HepG2 (cell line): ENCODE data around the gene CBX6. TPM values are rescaled to one million over a fixed set of nuclear protein-coding genes. Genes with fewer than 3 reads are reported as not detected.
A peak's percentile ranks its signal among the peaks of the same experiment; 100 is the strongest.

ENCODE experiments used
- ATAC-seq: fragments of 200-7000 bp; cut with Tn5 transposase; 3 replicates; pipeline ENCODE4 v1.9.1; 2020; ENCODE audit warnings: mild to moderate bottlenecking, moderate library complexity
- BruUV-seq: library from RNA; stranded (reverse); fragments of 400-500 nt; replicated peaks from 2 replicates; lab custom pipeline; 2021; lab: Mats Ljungman, UMichigan
- CTCF ChIA-PET: fragments of 300-600 bp; formaldehyde crosslinking; extraction: SDS; loops from one replicate; lab custom pipeline; 2021; ENCODE audit warnings: low total read pairs, inconsistent platforms, low intra/inter-chr PET ratio; lab: Yijun Ruan, JAX
- POLR2A ChIA-PET: fragments of 350-600 bp; sonication (Branson Sonifier 250); formaldehyde crosslinking; loops from one replicate; lab custom pipeline; 2020; ENCODE audit warnings: antibody characterized with exemption, inconsistent platforms; lab: Yijun Ruan, JAX
- DNase-seq: peaks from one replicate; pipeline ENCODE4 v3.0.0-alpha.2; 2015; ENCODE audit warnings: low spot score
- FAIRE-seq: peaks from 3 replicates; lab custom pipeline; 2011; peaks lifted over from hg19 to GRCh38; lab: Jason Lieb, UNC
- H2AFZ ChIP-seq: one replicate; pipeline ENCODE4 v1.6.1; 2011; ENCODE audit warnings: low read length, inconsistent platforms
- H3K27ac ChIP-seq: fragments of 300-600 bp; 3 replicates; pipeline ENCODE4 v1.8.0; 2011; ENCODE audit warnings: mixed run types, mild to moderate bottlenecking, mixed read lengths, low read length, inconsistent platforms; ENCODE audit not compliant: insufficient read depth; ENCODE audit errors: extremely low read length
- H3K27me3 ChIP-seq, 2 experiments: fragments of 200-600 bp in 1 of 2; 2 replicates in 1 of 2; 3 replicates in 1 of 2; pipeline versions ENCODE4 v1.6.0 to v1.8.0; 2011; ENCODE audit warnings: low read length in 2 of 2, mild to moderate bottlenecking in 2 of 2, moderate library complexity in 2 of 2, inconsistent platforms in 1 of 2; ENCODE audit not compliant: insufficient read depth in 2 of 2, control insufficient read depth in 1 of 2
- H3K36me3 ChIP-seq, 2 experiments: fragments of 200-600 bp in 1 of 2; replicated peaks in 1 of 2; 2 replicates in 1 of 2; 3 replicates in 1 of 2; pipeline versions ENCODE4 v1.5.1 to v1.8.0; 2011; ENCODE audit warnings: low read length in 2 of 2, inconsistent platforms in 1 of 2; ENCODE audit not compliant: insufficient read depth in 2 of 2, control insufficient read depth in 1 of 2
- H3K4me1 ChIP-seq: 2 replicates; pipeline ENCODE4 v1.5.1; 2012; ENCODE audit warnings: low read length, inconsistent platforms; ENCODE audit not compliant: insufficient read depth
- H3K4me2 ChIP-seq: 2 replicates; pipeline ENCODE4 v1.6.0; 2011; ENCODE audit warnings: low read depth, low read length, inconsistent platforms
- H3K4me3 ChIP-seq, 3 experiments: fragments of 200-600 bp in 1 of 3; sonication (generic), shearing (Covaris generic) in 1 of 3; replicated peaks in 1 of 3; 2 replicates each; pipeline ENCODE4 v1.5.1; 2011 to 2016; ENCODE audit warnings: low read length in 3 of 3, inconsistent platforms in 2 of 3, low read depth in 2 of 3, mild to moderate bottlenecking in 2 of 3, control low read depth in 1 of 3, mixed read lengths in 1 of 3; ENCODE audit not compliant: insufficient read depth in 1 of 3
- H3K79me2 ChIP-seq: one replicate; pipeline ENCODE4 v1.6.1; 2011; ENCODE audit warnings: low read length, inconsistent platforms; ENCODE audit not compliant: insufficient read depth
- H3K9ac ChIP-seq: 2 replicates; pipeline ENCODE4 v1.6.0; 2011; ENCODE audit warnings: mild to moderate bottlenecking, low read depth, low read length, inconsistent platforms; ENCODE audit not compliant: insufficient read depth
- H3K9me3 ChIP-seq: 2 replicates; pipeline ENCODE4 v1.5.1; 2012; ENCODE audit warnings: mild to moderate bottlenecking, low read length
- H4K20me1 ChIP-seq: 2 replicates; pipeline ENCODE4 v1.6.0; 2011; ENCODE audit warnings: inconsistent platforms, mild to moderate bottlenecking, low read length, moderate library complexity; ENCODE audit not compliant: insufficient read depth
- AKAP8 ChIP-seq: sonication (generic); formaldehyde crosslinking; IDR thresholded peaks from 2 replicates; pipeline ENCODE4 v1.5.1; 2020; ENCODE audit warnings: mild to moderate bottlenecking, missing genetic modification reagents
- BRCA1 ChIP-seq: sonication (generic); formaldehyde crosslinking; IDR thresholded peaks from 2 replicates; pipeline ENCODE4 v1.4.0; 2020; ENCODE audit warnings: missing genetic modification reagents
- CCDC6 ChIP-seq: sonication (generic); formaldehyde crosslinking; IDR thresholded peaks from 2 replicates; pipeline ENCODE4 v1.8.1; 2022; ENCODE audit warnings: mild to moderate bottlenecking, missing genetic modification reagents, moderate library complexity
- ELF4 ChIP-seq: sonication (generic); formaldehyde crosslinking; IDR thresholded peaks from 2 replicates; pipeline ENCODE4 v1.5.0; 2020; ENCODE audit warnings: missing genetic modification reagents, mild to moderate bottlenecking, moderate library complexity, borderline replicate concordance
- KDM6A ChIP-seq: IDR thresholded peaks from 2 replicates; pipeline ENCODE4 v1.6.1; 2016; ENCODE audit warnings: low read depth
- NFATC3 ChIP-seq: sonication (generic); formaldehyde crosslinking; IDR thresholded peaks from 2 replicates; pipeline ENCODE4 v1.5.1; 2020; ENCODE audit warnings: mild to moderate bottlenecking, missing genetic modification reagents
- NFKBIZ ChIP-seq: IDR thresholded peaks from 2 replicates; pipeline ENCODE4 v1.6.1; 2018; ENCODE audit warnings: missing genetic modification reagents, missing compliant biosample characterization
- NR2F6 ChIP-seq, 2 experiments: IDR thresholded peaks; 2 replicates each; pipeline ENCODE4 v1.6.1; 2016; ENCODE audit warnings: antibody characterized with exemption in 1 of 2, mild to moderate bottlenecking in 1 of 2
- RBFOX2 ChIP-seq: fragments of 200-400 bp; formaldehyde crosslinking; IDR thresholded peaks from 2 replicates; pipeline ENCODE4 v1.6.1; 2017; ENCODE audit warnings: low read depth, mild to moderate bottlenecking, low read length
- ZFP62 ChIP-seq: sonication (generic); formaldehyde crosslinking; IDR thresholded peaks from 2 replicates; pipeline ENCODE4 v1.4.0; 2020; ENCODE audit warnings: missing genetic modification reagents
- ZNF17 ChIP-seq: sonication (generic); formaldehyde crosslinking; IDR thresholded peaks from 2 replicates; pipeline ENCODE4 v1.5.0; 2020; ENCODE audit warnings: mild to moderate bottlenecking, missing genetic modification reagents
- ZNF749 ChIP-seq: sonication (generic); formaldehyde crosslinking; IDR thresholded peaks from 2 replicates; pipeline ENCODE4 v1.8.0; 2022; ENCODE audit warnings: mild to moderate bottlenecking, missing genetic modification reagents, moderate library complexity, borderline replicate concordance
- ZNF781 ChIP-seq: sonication (generic); formaldehyde crosslinking; IDR thresholded peaks from 2 replicates; pipeline ENCODE4 v1.5.1; 2020; ENCODE audit warnings: borderline replicate concordance, mild to moderate bottlenecking, missing genetic modification reagents; ENCODE audit errors: not compliant biosample characterization
- WGBS: methylation state at CpG from one replicate; pipeline ENCODE4 v1.1.6; 2017; ENCODE audit warnings: low lambda C conversion rate; 5-methylcytosine and 5-hydroxymethylcytosine counted together
- in situ Hi-C: cut with HindIII; loops from 2 replicates; pipeline ENCODE4 v1.10.0; 2017; ENCODE audit warnings: low pct_unique_long_range_greater_than_20kb; ENCODE audit not compliant: extremely low pct_ligation_motif_present
- intact Hi-C: fragments of 100-400 bp; cut with micrococcal nuclease; formaldehyde crosslinking; loops from one replicate; pipeline ENCODE4 v1.10.0; 2022; ENCODE audit not compliant: unreplicated experiment
- polyA plus RNA-seq, 8 experiments: library from polyadenylated mRNA; depleted of rRNA in 3 of 8; stranded (reverse) in 7 of 8; unstranded in 1 of 8; fragments of >200 nt; fragmentation: Illumina TruSeq in 4 of 8; extraction: Trizol in 4 of 8; gene quantifications; 2 replicates each; pipeline versions ENCODE4 v1.2.1 to v1.2.3, GENCODE V29; 2011 to 2016; ENCODE audit warnings: low read depth in 4 of 8, missing spikeins in 1 of 8, mixed read lengths in 1 of 8; ENCODE audit not compliant: insufficient read depth in 1 of 8
- total RNA-seq, 5 experiments: library from RNA; depleted of rRNA; stranded (reverse); fragments of >200 nt; fragmentation: Illumina TruSeq; extraction: Trizol; gene quantifications; 2 replicates each; pipeline ENCODE4 v1.2.3, GENCODE V29; 2016; ENCODE audit warnings: low read depth in 1 of 5
- TF ChIP-seq, protein P1 (sequence below): sonication (generic); formaldehyde crosslinking; IDR thresholded peaks from 2 replicates; pipeline ENCODE4 v1.5.0; 2020; ENCODE audit warnings: missing genetic modification reagents
- TF ChIP-seq, protein P2 (sequence below): sonication (generic); formaldehyde crosslinking; IDR thresholded peaks from 2 replicates; pipeline ENCODE4 v1.8.0; 2022; ENCODE audit warnings: mild to moderate bottlenecking, missing genetic modification reagents; ENCODE audit not compliant: insufficient replicate concordance

Gene CBX6
- total and polyA plus RNA-seq, 2 of the 13 experiments (the other 11 are each of a cell fraction or from before 2014, with no cell fraction given) = 1.7 to 6.5 TPM

DNA sequence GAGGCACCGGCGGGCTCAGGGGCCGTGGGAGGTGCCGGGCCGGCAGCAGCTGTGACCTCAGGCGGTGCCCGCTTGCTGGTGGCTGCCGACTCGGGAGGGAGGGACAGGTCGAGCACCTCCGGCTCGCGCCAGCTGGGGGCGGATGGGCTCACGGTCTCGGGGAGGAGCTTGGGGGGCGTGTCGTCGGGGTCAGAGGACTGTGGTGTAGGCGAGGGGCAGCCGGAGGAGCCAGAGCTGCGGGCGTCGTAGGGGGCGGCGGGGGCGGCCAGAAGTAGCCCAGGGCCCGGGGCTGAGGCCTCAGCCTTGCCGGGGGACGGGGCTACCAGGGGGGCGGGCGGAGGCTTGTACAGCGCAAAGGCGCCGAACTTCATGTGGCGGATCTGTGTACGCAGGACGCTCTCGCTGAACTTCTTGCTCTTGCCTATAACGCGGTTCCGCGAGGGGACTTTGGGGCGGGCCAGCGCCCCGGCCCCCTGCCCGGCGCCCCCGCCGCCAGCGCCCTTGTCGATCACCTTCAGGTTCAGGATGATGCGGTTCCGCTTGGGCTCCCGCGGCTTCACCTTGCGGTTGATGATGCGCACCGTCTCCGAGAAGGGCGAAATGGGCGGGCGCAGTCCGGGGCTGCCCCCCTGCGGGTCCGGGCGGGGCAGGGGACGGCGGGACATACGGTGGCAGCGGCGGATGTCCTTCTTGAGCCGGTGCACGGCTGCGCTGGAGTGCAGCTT is 5.5 kb downstream of the CBX6 start:
- Histone ChIP-seq H4K20me1 (peaks cover 3% of the 10 kb centered on the region; the same call in 1 of the 2 replicates), H3K27me3 (no peaks in the 10 kb centered on the region), H3K4me1 (peaks cover 35% of the 10 kb centered on the region), H3K9me3 (no peaks in the 10 kb centered on the region), H3K79me2 (no peaks in the 10 kb centered on the region), H3K4me3 (no peak overlapping the region), H3K27ac (no peak overlapping the region), H3K4me2 (no peak overlapping the region), H3K36me3 (no peaks in the 10 kb centered on the region; a peak in 1 of 5 replicates), H2AFZ (no peak overlapping the region), H3K9ac (no peak overlapping the region)
- TF ChIP-seq, protein P1, sequence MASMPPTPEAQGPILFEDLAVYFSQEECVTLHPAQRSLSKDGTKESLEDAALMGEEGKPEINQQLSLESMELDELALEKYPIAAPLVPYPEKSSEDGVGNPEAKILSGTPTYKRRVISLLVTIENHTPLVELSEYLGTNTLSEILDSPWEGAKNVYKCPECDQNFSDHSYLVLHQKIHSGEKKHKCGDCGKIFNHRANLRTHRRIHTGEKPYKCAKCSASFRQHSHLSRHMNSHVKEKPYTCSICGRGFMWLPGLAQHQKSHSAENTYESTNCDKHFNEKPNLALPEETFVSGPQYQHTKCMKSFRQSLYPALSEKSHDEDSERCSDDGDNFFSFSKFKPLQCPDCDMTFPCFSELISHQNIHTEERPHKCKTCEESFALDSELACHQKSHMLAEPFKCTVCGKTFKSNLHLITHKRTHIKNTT (CRISPR knock-in tag) = no peak
- TF ChIP-seq ZNF749 (CRISPR knock-in tag) = no peak
- 0 out of 2 replicates have a peak, but pooled peaks have one; percentile 46 for TF ChIP-seq RBFOX2
- no peak for TF ChIP-seq ZNF17
- BruUV-seq = no TSS peak
- in situ Hi-C loops (no loop called here), intact Hi-C loops (no loop called here)
- POLR2A ChIA-PET = no interaction called here
- 98% methylated on average over 68 of the region's 75 CpGs for WGBS
- no peak for ATAC-seq
- DNase-seq = no peak
- no peak for FAIRE-seq
- CTCF ChIA-PET = no interaction called here

DNA sequence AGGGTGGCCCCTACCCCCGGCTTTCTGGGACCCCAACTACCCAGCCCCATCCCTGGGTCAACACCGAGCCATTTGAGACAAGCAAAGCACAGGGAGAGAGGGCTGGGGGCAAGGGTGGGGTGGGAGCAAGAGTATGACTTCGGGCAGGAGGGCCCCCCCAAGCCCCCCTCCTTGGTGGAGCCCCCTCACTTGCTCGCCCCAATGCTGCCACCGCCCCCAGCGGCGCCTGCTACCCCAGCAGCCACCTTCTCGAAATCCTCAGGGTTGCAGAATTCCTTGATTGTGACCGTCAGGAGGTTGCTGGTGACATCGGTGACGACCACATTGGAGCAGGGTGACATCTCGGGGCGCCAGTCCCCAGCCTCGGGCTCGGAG is 6.0 kb downstream of the CBX6 start:
- Histone ChIP-seq H3K4me1 (peaks cover 39% of the 10 kb centered on the region), H3K4me2 (no peak overlapping the region), H3K79me2 (no peaks in the 10 kb centered on the region), H3K27ac (no peak overlapping the region), H3K27me3 (no peaks in the 10 kb centered on the region), H3K4me3 (no peak overlapping the region), H2AFZ (no peak overlapping the region), H4K20me1 (peaks cover 3% of the 10 kb centered on the region; the same call in 1 of the 2 replicates), H3K9me3 (no peaks in the 10 kb centered on the region), H3K9ac (no peak overlapping the region), H3K36me3 (no peaks in the 10 kb centered on the region; a peak in 1 of 5 replicates)
- intact Hi-C loops = no loop called here
- ChIA-PET POLR2A (no interaction called here), CTCF (no interaction called here)
- 98% methylated on average over 14 of the region's 15 CpGs for WGBS
- TF ChIP-seq ELF4 (CRISPR knock-in tag) (no peak), BRCA1 (CRISPR knock-in tag) (no peak), ZFP62 (CRISPR knock-in tag) (no peak), NFKBIZ (CRISPR knock-in tag) (no peak), NFATC3 (CRISPR knock-in tag) (no peak), KDM6A (no peak), AKAP8 (no peak), ZNF781 (CRISPR knock-in tag) (no peak), CCDC6 (CRISPR knock-in tag) (no peak), NR2F6 (IDR thresholded peaks at IDR 0.05) (no peak), NR2F6 (CRISPR knock-in tag; IDR thresholded peaks at IDR 0.05) (no peak)
- TF ChIP-seq, protein P2, sequence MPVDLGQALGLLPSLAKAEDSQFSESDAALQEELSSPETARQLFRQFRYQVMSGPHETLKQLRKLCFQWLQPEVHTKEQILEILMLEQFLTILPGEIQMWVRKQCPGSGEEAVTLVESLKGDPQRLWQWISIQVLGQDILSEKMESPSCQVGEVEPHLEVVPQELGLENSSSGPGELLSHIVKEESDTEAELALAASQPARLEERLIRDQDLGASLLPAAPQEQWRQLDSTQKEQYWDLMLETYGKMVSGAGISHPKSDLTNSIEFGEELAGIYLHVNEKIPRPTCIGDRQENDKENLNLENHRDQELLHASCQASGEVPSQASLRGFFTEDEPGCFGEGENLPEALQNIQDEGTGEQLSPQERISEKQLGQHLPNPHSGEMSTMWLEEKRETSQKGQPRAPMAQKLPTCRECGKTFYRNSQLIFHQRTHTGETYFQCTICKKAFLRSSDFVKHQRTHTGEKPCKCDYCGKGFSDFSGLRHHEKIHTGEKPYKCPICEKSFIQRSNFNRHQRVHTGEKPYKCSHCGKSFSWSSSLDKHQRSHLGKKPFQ = no peak
- DNase-seq (no peak), ATAC-seq (no peak), FAIRE-seq (no peak)
- in situ Hi-C loops = no loop called here
- BruUV-seq = no TSS peak
